T-helper 1 cell treated with Interleukin-12 subunit alpha and Interleukin-12 subunit beta and Interleukin-4 antibody, amounts not matched to agents 30 μg/mL and 1 μg/mL, for 36 hours (primary cell): ENCODE results near the gene RASSF3.
A peak's percentile ranks its signal among the peaks of the same experiment; 100 is the strongest.

Experiments used
- H3K27ac Mint-ChIP-seq: one replicate; pipeline ENCODE4 v1.8.0; 2021; ENCODE audit warnings: mild to moderate bottlenecking, mixed read lengths
- H3K27me3 Mint-ChIP-seq: one replicate; pipeline ENCODE4 v1.8.0; 2021; ENCODE audit warnings: low read depth, mixed read lengths
- H3K36me3 Mint-ChIP-seq: one replicate; pipeline ENCODE4 v1.8.0; 2021; ENCODE audit warnings: low read depth, mixed read lengths
- H3K4me1 Mint-ChIP-seq: one replicate; pipeline ENCODE4 v1.8.0; 2021; ENCODE audit warnings: low read depth, mixed read lengths
- H3K4me3 Mint-ChIP-seq: one replicate; pipeline ENCODE4 v1.8.0; 2021; ENCODE audit warnings: mild to moderate bottlenecking, moderate library complexity, mixed read lengths
- H3K9me3 Mint-ChIP-seq: one replicate; pipeline ENCODE4 v1.8.0; 2021; ENCODE audit warnings: mixed read lengths

Gene RASSF3

GRCh38 chr12:64665514-64665913, 55.2 kb downstream of the RASSF3 start:
- Mint-ChIP-seq H3K27me3 (no peaks in the 10 kb centered on the region), H3K4me3 (peak overlapping the region; percentile 60), H3K27ac (peak overlapping the region; percentile 81), H3K36me3 (peaks cover 6% of the 10 kb centered on the region), H3K9me3 (no peaks in the 10 kb centered on the region), H3K4me1 (peaks cover 57% of the 10 kb centered on the region)

GRCh38 chr12:64666054-64666914, 56.0 kb downstream of the RASSF3 start:
- Mint-ChIP-seq H3K4me3 (peak overlapping the region; percentile 60), H3K36me3 (peaks cover 6% of the 10 kb centered on the region), H3K9me3 (no peaks in the 10 kb centered on the region), H3K27me3 (no peaks in the 10 kb centered on the region), H3K27ac (peak overlapping the region; percentile 81), H3K4me1 (peaks cover 60% of the 10 kb centered on the region)

GRCh38 chr12:64667793-64668192, 57.5 kb downstream of the RASSF3 start:
- H3K4me3 Mint-ChIP-seq = no peak overlapping the region
- peak overlapping the region; percentile 98 for H3K27ac Mint-ChIP-seq
- peaks cover 7% of the 10 kb centered on the region for H3K36me3 Mint-ChIP-seq
- H3K9me3 Mint-ChIP-seq = no peaks in the 10 kb centered on the region
- peaks cover 64% of the 10 kb centered on the region for H3K4me1 Mint-ChIP-seq
- no peaks in the 10 kb centered on the region for H3K27me3 Mint-ChIP-seq

GRCh38 chr12:64669270-64669842, 59.1 kb downstream of the RASSF3 start:
- Mint-ChIP-seq H3K4me3 (peak overlapping the region; percentile 91), H3K27me3 (no peaks in the 10 kb centered on the region), H3K27ac (peak overlapping the region; percentile 98), H3K36me3 (peaks cover 14% of the 10 kb centered on the region), H3K4me1 (peaks cover 77% of the 10 kb centered on the region), H3K9me3 (no peaks in the 10 kb centered on the region)

- Mint-ChIP-seq H3K4me1 (peaks cover 80% of the 10 kb centered on the region), H3K27ac (peak overlapping the region; percentile 98), H3K36me3 (peaks cover 16% of the 10 kb centered on the region), H3K9me3 (no peaks in the 10 kb centered on the region), H3K27me3 (no peaks in the 10 kb centered on the region), H3K4me3 (peak overlapping the region; percentile 91)
Measured at GRCh38 chr12:64670019-64670418, 59.7 kb downstream of the RASSF3 start.

- peak overlapping the region; percentile 98 for H3K27ac Mint-ChIP-seq
- peaks cover 16% of the 10 kb centered on the region for H3K36me3 Mint-ChIP-seq
- peaks cover 78% of the 10 kb centered on the region for H3K4me1 Mint-ChIP-seq
- no peaks in the 10 kb centered on the region for H3K27me3 Mint-ChIP-seq
- H3K4me3 Mint-ChIP-seq = peak overlapping the region; percentile 91
- H3K9me3 Mint-ChIP-seq = no peaks in the 10 kb centered on the region
Measured at GRCh38 chr12:64670919-64671639, 60.8 kb downstream of the RASSF3 start.

- H3K4me3 Mint-ChIP-seq = peak overlapping the region; percentile 91
- no peaks in the 10 kb centered on the region for H3K9me3 Mint-ChIP-seq
- H3K4me1 Mint-ChIP-seq = peaks cover 72% of the 10 kb centered on the region
- peak overlapping the region; percentile 98 for H3K27ac Mint-ChIP-seq
- no peaks in the 10 kb centered on the region for H3K27me3 Mint-ChIP-seq
- H3K36me3 Mint-ChIP-seq = peaks cover 15% of the 10 kb centered on the region
Measured at GRCh38 chr12:64671681-64672080, 61.4 kb downstream of the RASSF3 start.

GRCh38 chr12:64672925-64673409, 62.7 kb downstream of the RASSF3 start:
- Mint-ChIP-seq H3K27ac (peak overlapping the region; percentile 95), H3K9me3 (no peaks in the 10 kb centered on the region), H3K4me1 (peaks cover 73% of the 10 kb centered on the region), H3K27me3 (no peaks in the 10 kb centered on the region), H3K36me3 (peaks cover 19% of the 10 kb centered on the region), H3K4me3 (peak overlapping the region; percentile 73)

- no peaks in the 10 kb centered on the region for H3K9me3 Mint-ChIP-seq
- H3K27me3 Mint-ChIP-seq = no peaks in the 10 kb centered on the region
- H3K4me1 Mint-ChIP-seq = peaks cover 75% of the 10 kb centered on the region
- peak overlapping the region; percentile 95 for H3K27ac Mint-ChIP-seq
- H3K36me3 Mint-ChIP-seq = peaks cover 19% of the 10 kb centered on the region
- peak overlapping the region; percentile 73 for H3K4me3 Mint-ChIP-seq
Measured at GRCh38 chr12:64673490-64674169, 63.3 kb downstream of the RASSF3 start.

- peak overlapping the region; percentile 73 for H3K4me3 Mint-ChIP-seq
- no peaks in the 10 kb centered on the region for H3K27me3 Mint-ChIP-seq
- H3K27ac Mint-ChIP-seq = peak overlapping the region; percentile 95
- H3K4me1 Mint-ChIP-seq = peaks cover 76% of the 10 kb centered on the region
- H3K9me3 Mint-ChIP-seq = no peaks in the 10 kb centered on the region
- peaks cover 19% of the 10 kb centered on the region for H3K36me3 Mint-ChIP-seq
Measured at GRCh38 chr12:64674367-64674922, 64.2 kb downstream of the RASSF3 start.

GRCh38 chr12:64675795-64676194, 65.5 kb downstream of the RASSF3 start:
- Mint-ChIP-seq H3K4me1 (peaks cover 77% of the 10 kb centered on the region), H3K4me3 (no peak overlapping the region), H3K36me3 (peaks cover 19% of the 10 kb centered on the region), H3K27ac (peak overlapping the region; percentile 57), H3K27me3 (no peaks in the 10 kb centered on the region), H3K9me3 (no peaks in the 10 kb centered on the region)

- Mint-ChIP-seq H3K9me3 (no peaks in the 10 kb centered on the region), H3K4me3 (peak overlapping the region; percentile 10), H3K27ac (peak overlapping the region; percentile 20), H3K36me3 (peaks cover 29% of the 10 kb centered on the region), H3K4me1 (peaks cover 79% of the 10 kb centered on the region), H3K27me3 (no peaks in the 10 kb centered on the region)
Measured at GRCh38 chr12:64678248-64678647, 68.0 kb downstream of the RASSF3 start.

GRCh38 chr12:64678835-64679234, 68.5 kb downstream of the RASSF3 start:
- Mint-ChIP-seq H3K27ac (peak overlapping the region; percentile 92), H3K27me3 (no peaks in the 10 kb centered on the region), H3K9me3 (no peaks in the 10 kb centered on the region), H3K4me1 (peaks cover 79% of the 10 kb centered on the region), H3K36me3 (peaks cover 31% of the 10 kb centered on the region), H3K4me3 (no peak overlapping the region)
